Endothelial cell of umbilical vein (primary cell): ENCODE measurements around the gene DPP9. TPM values are rescaled to one million over a fixed set of nuclear protein-coding genes. Genes with fewer than 3 reads are reported as not detected.

Source experiments
- BruUV-seq: library from RNA; stranded (reverse); fragments of 400-500 nt; replicated peaks from 2 replicates; lab custom pipeline; 2021; lab: Mats Ljungman, UMichigan
- CTCF ChIA-PET: fragments of 300-600, 350-600 bp; sonication (Branson Sonifier 250); formaldehyde crosslinking; loops from one replicate; lab custom pipeline; 2021; ENCODE audit warnings: antibody characterized with exemption, inconsistent platforms; lab: Charles Lee
- POLR2A ChIA-PET: fragments of 300-600, 350-600 bp; sonication (Branson Sonifier 250); formaldehyde crosslinking; loops from one replicate; lab custom pipeline; 2021; ENCODE audit warnings: antibody characterized with exemption, inconsistent platforms; lab: Charles Lee
- DNase-seq: peaks from one replicate; pipeline ENCODE4 v3.0.0-alpha.2; 2011; ENCODE audit warnings: low read depth, low spot score
- FAIRE-seq: peaks from 2 replicates; lab custom pipeline; 2011; peaks lifted over from hg19 to GRCh38; lab: Jason Lieb, UNC
- H2AFZ ChIP-seq: 2 replicates; pipeline ENCODE4 v1.6.0; 2012; ENCODE audit warnings: low read depth, low read length, control low read depth, inconsistent platforms
- H3K27ac ChIP-seq: 2 replicates; pipeline ENCODE4 v1.5.1; 2011; ENCODE audit warnings: low read depth, mild to moderate bottlenecking, control low read depth, low read length, moderate library complexity; ENCODE audit not compliant: insufficient read depth
- H3K27me3 ChIP-seq, 2 experiments: 2 replicates each; pipeline versions ENCODE4 v1.6.0 to v1.6.1; 2011; ENCODE audit warnings: low read length in 2 of 2, mixed read lengths in 1 of 2; ENCODE audit not compliant: control insufficient read depth in 2 of 2, insufficient read depth in 2 of 2
- H3K36me3 ChIP-seq, 2 experiments: 2 replicates in 1 of 2; 3 replicates in 1 of 2; pipeline ENCODE4 v1.5.1; 2011; ENCODE audit warnings: low read length in 2 of 2, mild to moderate bottlenecking in 1 of 2, moderate library complexity in 1 of 2; ENCODE audit not compliant: control insufficient read depth in 2 of 2, insufficient read depth in 2 of 2; ENCODE audit errors: extremely low read depth in 1 of 2
- H3K4me1 ChIP-seq: 3 replicates; pipeline ENCODE4 v1.5.1; 2011; ENCODE audit warnings: mild to moderate bottlenecking, low read length; ENCODE audit not compliant: control insufficient read depth, insufficient read depth; ENCODE audit errors: extremely low read depth
- H3K4me2 ChIP-seq: 2 replicates; pipeline ENCODE4 v1.6.1; 2011; ENCODE audit warnings: low read length, control low read depth, mixed read lengths; ENCODE audit not compliant: insufficient read depth
- H3K4me3 ChIP-seq, 3 experiments: fragments of 200-600 bp in 1 of 3; sonication (generic), shearing (Covaris generic) in 1 of 3; replicated peaks in 1 of 3; 2 replicates each; pipeline ENCODE4 v1.5.1; 2011 to 2016; ENCODE audit warnings: control low read depth in 3 of 3, low read length in 3 of 3, mild to moderate bottlenecking in 2 of 3, inconsistent platforms in 1 of 3, low read depth in 1 of 3, moderate library complexity in 1 of 3; ENCODE audit not compliant: insufficient read depth in 1 of 3
- H3K79me2 ChIP-seq: 2 replicates; pipeline ENCODE4 v1.6.0; 2012; ENCODE audit warnings: low read length, inconsistent platforms; ENCODE audit not compliant: control insufficient read depth, insufficient read depth
- H3K9ac ChIP-seq: replicated peaks from 2 replicates; pipeline ENCODE3; 2011; ENCODE audit warnings: low read length, control low read depth; ENCODE audit not compliant: insufficient read depth; ENCODE audit errors: extremely low read depth
- H3K9me1 ChIP-seq: replicated peaks from 3 replicates; pipeline ENCODE4 v1.6.0; 2011; ENCODE audit warnings: mild to moderate bottlenecking, low read length; ENCODE audit not compliant: control insufficient read depth, insufficient read depth; ENCODE audit errors: extremely low read depth
- H3K9me3 ChIP-seq: replicated peaks from 2 replicates; pipeline ENCODE4 v1.5.1; 2012; ENCODE audit warnings: low read length, inconsistent platforms; ENCODE audit not compliant: control insufficient read depth, insufficient read depth
- H4K20me1 ChIP-seq: replicated peaks from 2 replicates; pipeline ENCODE3; 2011; ENCODE audit warnings: mild to moderate bottlenecking, low read length; ENCODE audit not compliant: control insufficient read depth, insufficient read depth; ENCODE audit errors: extremely low read depth
- EZH2 ChIP-seq: IDR thresholded peaks from 2 replicates; pipeline ENCODE4 v1.6.1; 2012; ENCODE audit warnings: borderline replicate concordance, low read depth, mild to moderate bottlenecking, moderate library complexity, low read length, inconsistent platforms; ENCODE audit not compliant: severe bottlenecking
- FOS ChIP-seq: IDR thresholded peaks from 2 replicates; pipeline ENCODE4 v1.6.1; 2011; ENCODE audit warnings: mild to moderate bottlenecking, low read length, moderate library complexity, borderline replicate concordance; ENCODE audit not compliant: insufficient read depth
- GATA2 ChIP-seq: IDR thresholded peaks from 2 replicates; pipeline ENCODE4 v1.7.0; 2011; ENCODE audit warnings: low read depth, mild to moderate bottlenecking, moderate library complexity, mixed read lengths, low read length; ENCODE audit not compliant: insufficient read length, insufficient read depth
- JUN ChIP-seq: IDR thresholded peaks from 2 replicates; pipeline ENCODE4 v1.6.1; 2011; ENCODE audit warnings: borderline replicate concordance, low read depth; ENCODE audit not compliant: insufficient read length, insufficient read depth
- MYC ChIP-seq: IDR thresholded peaks from one replicate; pipeline ENCODE4 v1.6.1; 2011; ENCODE audit warnings: mild to moderate bottlenecking, low read depth, low read length
- POLR2A ChIP-seq: IDR thresholded peaks from 2 replicates; pipeline ENCODE4 v1.6.1; 2012; ENCODE audit warnings: low read depth, mild to moderate bottlenecking, control low read depth, low read length
- POLR2AphosphoS5 ChIP-seq: IDR thresholded peaks from 2 replicates; pipeline ENCODE4 v1.6.1; 2012; ENCODE audit warnings: low read depth, mild to moderate bottlenecking, control low read depth, low read length, moderate library complexity; ENCODE audit not compliant: insufficient read depth
- dilution Hi-C: fragments of 300-500 bp; cut with MboI; formaldehyde crosslinking; loops from one replicate; pipeline ENCODE4 v1.15.0; 2019; ENCODE audit warnings: low sequenced_read_pairs; ENCODE audit not compliant: extremely low pct_ligation_motif_present
- intact Hi-C: fragments of 100-400 bp; cut with micrococcal nuclease; formaldehyde crosslinking; loops from one replicate; pipeline ENCODE4 v1.10.0; 2022
- polyA plus RNA-seq, 4 experiments: library from polyadenylated mRNA; depleted of rRNA in 3 of 4; stranded (reverse) in 3 of 4; unstranded in 1 of 4; fragments of >200 nt; gene quantifications; 2 replicates each; pipeline versions ENCODE4 v1.2.1 to v1.2.3, GENCODE V29; 2011 to 2012; ENCODE audit warnings: missing spikeins in 1 of 4
- total RNA-seq: library from RNA; stranded (reverse); gene quantifications from 2 replicates; pipeline ENCODE4 v1.2.3, GENCODE V29; 2021
- TF ChIP-seq, protein P1 (sequence below): IDR thresholded peaks from 2 replicates; pipeline ENCODE4 v1.6.1; 2011; ENCODE audit not compliant: insufficient read depth, insufficient read length
- TF ChIP-seq, protein P2 (sequence below), 2 donors: IDR thresholded peaks; 1 replicate in 1 of 2; 2 replicates in 1 of 2; pipeline ENCODE4 v1.5.1; 2011; ENCODE audit warnings: low read length in 2 of 2, mild to moderate bottlenecking in 2 of 2, moderate library complexity in 2 of 2, control low read depth in 1 of 2, inconsistent platforms in 1 of 2, low read depth in 1 of 2; ENCODE audit not compliant: insufficient read depth in 1 of 2; ENCODE audit errors: extremely low read depth in 1 of 2

Gene DPP9
- total and polyA plus RNA-seq, 2 donors (not counting 3 experiments of a cell fraction or from before 2014, with no cell fraction given) = 31.5 to 98.0 TPM

GRCh38 chr19:4773047-4773640 is 49.5 kb upstream of the DPP9 start:
- FAIRE-seq = no peak
- no peaks in the 10 kb centered on the region for H3K79me2 ChIP-seq
- POLR2A ChIA-PET = no interaction called here
- dilution Hi-C loops (no loop called here), intact Hi-C loops (no loop called here)
- CTCF ChIA-PET = interaction anchor here (1.1 kb wide), 1 partner anchor 18 kb away, joined by 6 read pairs; no protein-coding TSS in a partner anchor
- H4K20me1 ChIP-seq = no peaks in the 10 kb centered on the region
- TF ChIP-seq EZH2 (no peak), POLR2A (no peak), FOS (no peak), MYC (no peak), POLR2AphosphoS5 (no peak), GATA2 (no peak), JUN (no peak)
- TF ChIP-seq, protein P1, sequence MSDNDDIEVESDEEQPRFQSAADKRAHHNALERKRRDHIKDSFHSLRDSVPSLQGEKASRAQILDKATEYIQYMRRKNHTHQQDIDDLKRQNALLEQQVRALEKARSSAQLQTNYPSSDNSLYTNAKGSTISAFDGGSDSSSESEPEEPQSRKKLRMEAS = no peak
- TF ChIP-seq, protein P2, sequence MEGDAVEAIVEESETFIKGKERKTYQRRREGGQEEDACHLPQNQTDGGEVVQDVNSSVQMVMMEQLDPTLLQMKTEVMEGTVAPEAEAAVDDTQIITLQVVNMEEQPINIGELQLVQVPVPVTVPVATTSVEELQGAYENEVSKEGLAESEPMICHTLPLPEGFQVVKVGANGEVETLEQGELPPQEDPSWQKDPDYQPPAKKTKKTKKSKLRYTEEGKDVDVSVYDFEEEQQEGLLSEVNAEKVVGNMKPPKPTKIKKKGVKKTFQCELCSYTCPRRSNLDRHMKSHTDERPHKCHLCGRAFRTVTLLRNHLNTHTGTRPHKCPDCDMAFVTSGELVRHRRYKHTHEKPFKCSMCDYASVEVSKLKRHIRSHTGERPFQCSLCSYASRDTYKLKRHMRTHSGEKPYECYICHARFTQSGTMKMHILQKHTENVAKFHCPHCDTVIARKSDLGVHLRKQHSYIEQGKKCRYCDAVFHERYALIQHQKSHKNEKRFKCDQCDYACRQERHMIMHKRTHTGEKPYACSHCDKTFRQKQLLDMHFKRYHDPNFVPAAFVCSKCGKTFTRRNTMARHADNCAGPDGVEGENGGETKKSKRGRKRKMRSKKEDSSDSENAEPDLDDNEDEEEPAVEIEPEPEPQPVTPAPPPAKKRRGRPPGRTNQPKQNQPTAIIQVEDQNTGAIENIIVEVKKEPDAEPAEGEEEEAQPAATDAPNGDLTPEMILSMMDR (IDR thresholded peaks at IDR 0.05; ENCODE audit: extremely low read depth in 1 of 2, insufficient read depth in 1 of 2, low read depth in 1 of 2, low read length in 2 of 2) = no peak
- H3K4me1 ChIP-seq = no peaks in the 10 kb centered on the region
- DNase-seq = no peak
- H3K27me3 ChIP-seq = no peaks in the 10 kb centered on the region
- no peak overlapping the region for H3K27ac ChIP-seq
- BruUV-seq = no TSS peak
- no peaks in the 10 kb centered on the region for H3K36me3 ChIP-seq
- H3K9me3 ChIP-seq = no peaks in the 10 kb centered on the region
- no peak overlapping the region for H2AFZ ChIP-seq
- H3K4me3 ChIP-seq = no peak overlapping the region
- H3K4me2 ChIP-seq = no peak overlapping the region
- no peaks in the 10 kb centered on the region for H3K9me1 ChIP-seq
- H3K9ac ChIP-seq = no peak overlapping the region
